Measurements from ENCODE around the gene BCR. TPM values are rescaled to one million over a fixed set of nuclear protein-coding genes. Genes with fewer than 3 reads are reported as not detected.

BCR gene
- total and polyA plus RNA-seq, 2 of the 4 experiments (the other 2 are of a cell fraction), result 28.9 to 44.6 TPM

DNA sequence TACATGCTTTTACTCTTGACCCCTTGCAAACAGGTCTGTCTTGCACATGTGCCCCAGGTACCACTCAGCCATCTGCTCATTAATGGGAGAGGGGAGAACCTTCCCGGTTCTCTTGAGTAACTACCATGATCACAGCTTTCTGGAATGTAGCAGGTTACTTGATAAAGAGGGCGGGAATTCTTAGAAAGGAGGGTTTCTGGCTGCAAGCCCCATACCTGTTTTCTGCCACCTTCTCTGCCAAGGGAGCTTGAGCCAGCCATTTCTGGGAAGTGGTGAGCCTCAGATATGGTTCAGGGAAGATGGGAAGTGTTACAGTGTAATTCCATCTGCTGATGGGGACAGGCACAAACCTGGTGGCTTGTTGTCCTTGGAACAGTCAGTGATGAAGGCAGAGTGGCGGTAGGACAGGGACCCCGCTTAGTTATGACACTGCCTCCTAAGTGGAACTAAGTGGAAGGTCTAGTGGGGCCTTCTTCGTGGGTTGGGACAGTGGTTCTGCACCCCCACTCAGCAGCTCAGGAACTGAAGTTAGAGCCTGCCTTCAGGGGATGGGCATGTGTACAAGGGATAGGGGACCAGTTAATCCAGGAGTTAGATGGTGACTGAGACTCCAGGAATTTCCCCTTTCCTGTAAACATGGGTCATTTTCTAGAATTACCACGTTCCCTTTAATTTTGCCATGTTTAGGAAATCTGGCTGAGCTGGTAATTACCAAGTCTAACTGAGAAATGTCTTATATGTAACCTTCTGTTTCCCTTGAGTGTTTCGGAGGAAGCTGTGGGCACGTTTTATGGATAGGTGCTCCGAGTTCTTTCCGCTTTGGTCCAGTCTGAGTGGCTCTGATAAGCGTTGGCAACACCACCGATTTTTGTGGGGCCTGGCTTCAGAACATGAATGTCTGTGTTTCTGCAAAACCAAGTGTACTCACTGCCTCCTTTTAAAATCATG is 35.3 kb downstream of the BCR start:
- peak overlapping the region; percentile 96 for H2BK15ac ChIP-seq (ENCODE audit: low read depth, low read length)
- H4K5ac ChIP-seq (ENCODE audit: low read depth, low read length), result peak overlapping the region; percentile 66
- TF ChIP-seq CEBPB (IDR thresholded peaks at IDR 0.05; ENCODE audit: low read depth, low read length) (no peak), FOS (IDR thresholded peaks at IDR 0.05; ENCODE audit: low read depth, low read length) (no peak), NFE2L2 (IDR thresholded peaks at IDR 0.05; ENCODE audit: low read depth, low read length) (no peak), MXI1 (IDR thresholded peaks at IDR 0.05; ENCODE audit: borderline replicate concordance, low read depth, low read length) (no peak)
- TF ChIP-seq, protein P1, sequence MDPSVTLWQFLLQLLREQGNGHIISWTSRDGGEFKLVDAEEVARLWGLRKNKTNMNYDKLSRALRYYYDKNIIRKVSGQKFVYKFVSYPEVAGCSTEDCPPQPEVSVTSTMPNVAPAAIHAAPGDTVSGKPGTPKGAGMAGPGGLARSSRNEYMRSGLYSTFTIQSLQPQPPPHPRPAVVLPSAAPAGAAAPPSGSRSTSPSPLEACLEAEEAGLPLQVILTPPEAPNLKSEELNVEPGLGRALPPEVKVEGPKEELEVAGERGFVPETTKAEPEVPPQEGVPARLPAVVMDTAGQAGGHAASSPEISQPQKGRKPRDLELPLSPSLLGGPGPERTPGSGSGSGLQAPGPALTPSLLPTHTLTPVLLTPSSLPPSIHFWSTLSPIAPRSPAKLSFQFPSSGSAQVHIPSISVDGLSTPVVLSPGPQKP (IDR thresholded peaks at IDR 0.05; ENCODE audit: borderline replicate concordance, low read depth, low read length), result no peak
- TF ChIP-seq, protein P2, sequence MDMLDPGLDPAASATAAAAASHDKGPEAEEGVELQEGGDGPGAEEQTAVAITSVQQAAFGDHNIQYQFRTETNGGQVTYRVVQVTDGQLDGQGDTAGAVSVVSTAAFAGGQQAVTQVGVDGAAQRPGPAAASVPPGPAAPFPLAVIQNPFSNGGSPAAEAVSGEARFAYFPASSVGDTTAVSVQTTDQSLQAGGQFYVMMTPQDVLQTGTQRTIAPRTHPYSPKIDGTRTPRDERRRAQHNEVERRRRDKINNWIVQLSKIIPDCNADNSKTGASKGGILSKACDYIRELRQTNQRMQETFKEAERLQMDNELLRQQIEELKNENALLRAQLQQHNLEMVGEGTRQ (IDR thresholded peaks at IDR 0.05; ENCODE audit: low read depth, low read length), result no peak
- peak overlapping the region; percentile 88 for H3K23ac ChIP-seq (ENCODE audit: low read depth, low read length)
- H2BK5ac ChIP-seq (ENCODE audit: low read depth, low read length, poor library complexity, severe bottlenecking), result peak overlapping the region; percentile 87
- peak overlapping the region; percentile 96 for H2AK5ac ChIP-seq (ENCODE audit: low read depth, low read length)
- peak overlapping the region; percentile 53 for H3K18ac ChIP-seq (ENCODE audit: low read depth, low read length)
- peaks cover 48 to 85% of the 10 kb centered on the region in 2 experiments for H3K79me1 ChIP-seq (ENCODE audit: low read depth in 1 of 2, low read length in 2 of 2)
- DNase-seq (peak; percentile 64), ATAC-seq (ENCODE audit: low read depth) (peak; percentile 50)
- H3K14ac ChIP-seq (replicated peaks; ENCODE audit: low read depth, low read length), result peak overlapping the region; percentile 91
- peak overlapping the region; percentile 48; the same call in 1 of the 2 replicates for H3K56ac ChIP-seq (ENCODE audit: extremely low read depth, insufficient read depth, low read length)
- no peak overlapping the region for H3K9ac ChIP-seq (ENCODE audit: low read depth, low read length)
- H3K27ac ChIP-seq (ENCODE audit: insufficient read depth, low read length), result peak overlapping the region; percentile 85
- peak overlapping the region; percentile 61 for H2AFZ ChIP-seq (replicated peaks; ENCODE audit: low read length, poor library complexity)
- peaks cover 59% of the 10 kb centered on the region for H3K9me1 ChIP-seq (ENCODE audit: insufficient read depth, low read length)
- WGBS, 2 experiments (ENCODE audit: extremely low coverage in 2 of 2, insufficient read length in 1 of 2), result 81% methylated on average over 7 of the region's 12 CpGs; no CpG with 5 or more reads in 1 of the 2 experiments
- no peaks in the 10 kb centered on the region for H3K9me3 ChIP-seq (ENCODE audit: control insufficient read depth, insufficient read depth, low read length)
- intact Hi-C loops (cut with micrococcal nuclease), result loop anchor here (5.0 kb wide), 1 partner anchor 33 kb away; the partner anchor contains the start of gene BCR
- peaks cover 42% of the 10 kb centered on the region for H3K4me1 ChIP-seq (ENCODE audit: control insufficient read depth, insufficient read depth, low read length)
- H4K91ac ChIP-seq (ENCODE audit: insufficient read depth, low read depth, low read length), result peak overlapping the region; percentile 88
- H3K4me3 ChIP-seq (ENCODE audit: insufficient read depth, low read depth, low read length), result no peak overlapping the region
- BruUV-seq (replicated peaks), result no TSS peak
- H2BK20ac ChIP-seq (ENCODE audit: low read depth, low read length), result peak overlapping the region; percentile 93
- H2BK120ac ChIP-seq (ENCODE audit: low read depth, low read length), result peak overlapping the region; percentile 91
- in situ Hi-C loops (cut with MboI; ENCODE audit: low sequenced_read_pairs), result no loop called here
- peak overlapping the region; percentile 94 for H3K4ac ChIP-seq (ENCODE audit: low read depth, low read length)
- peak overlapping the region; percentile 81 for H2AK9ac ChIP-seq (replicated peaks; ENCODE audit: low read depth, low read length, poor library complexity)
- peak overlapping the region; percentile 17 to 85; a peak in 3 of 4 replicates for H4K8ac ChIP-seq (ENCODE audit: low read depth in 2 of 2, low read length in 2 of 2)
- no peaks in the 10 kb centered on the region for H3K27me3 ChIP-seq (ENCODE audit: control insufficient read depth, insufficient read depth, low read length)
- CTCF ChIA-PET, result interaction anchor here (0.6 kb wide), 1 partner anchor 32 kb away, joined by 4 read pairs; no protein-coding TSS in a partner anchor
- H3K36me3 ChIP-seq (ENCODE audit: control insufficient read depth, insufficient read depth, low read length), result no peaks in the 10 kb centered on the region
- peaks cover 44% of the 10 kb centered on the region for H4K20me1 ChIP-seq (ENCODE audit: insufficient read depth, low read length)
- POLR2A ChIA-PET (ENCODE audit: unreplicated experiment), result no interaction called here
- peak overlapping the region; percentile 61 for H3K4me2 ChIP-seq (ENCODE audit: low read depth, low read length)
- dilution Hi-C loops (cut with HindIII; ENCODE audit: low sequenced_read_pairs, unreplicated experiment), result no loop called here

Measured in IMR-90 (cell line).